Stimulated activated CD4-positive, alpha-beta T cell treated with anti-CD3 and anti-CD28 coated beads, Interleukin-1b, Interleukin-23, amount 100 ng/mL, for 24 hours (primary cell): ENCODE data around the gene YIPF2.
"Not testable (repeated sequence)": the region's sequence is repeated elsewhere in the genome, so short reads cannot be mapped to it uniquely, and the experiment has no call there.

Experiments
- DNase-seq, 4 experiments: peaks; one replicate each; pipeline ENCODE4 v3.0.0-alpha.2; 2020; ENCODE audit warnings: low read depth in 4 of 4, low spot score in 1 of 4

Gene YIPF2

DNA sequence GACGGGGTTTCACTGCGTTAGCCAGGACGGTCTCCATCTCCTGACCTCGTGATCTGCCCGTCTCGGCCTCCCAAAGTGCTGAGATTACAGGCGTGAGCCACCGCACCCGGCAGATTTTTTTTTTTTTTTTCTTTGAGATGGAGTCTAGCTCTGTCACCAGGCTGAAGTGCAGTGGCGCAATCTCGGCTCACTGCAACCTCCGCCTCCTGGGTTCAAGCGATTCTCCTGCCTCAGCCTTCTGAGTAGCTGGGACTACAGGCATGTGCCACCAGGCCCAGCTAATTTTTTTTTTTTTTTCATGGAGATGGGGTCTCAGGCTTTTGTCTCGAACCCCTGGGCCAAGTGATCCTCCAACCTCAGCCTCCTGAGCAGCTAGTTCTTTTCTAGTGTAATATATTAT lies 13.2 kb upstream of the YIPF2 start:
- DNase-seq: not testable (repeated sequence)

- DNase-seq: no peak
Observed at GRCh38 chr19:10936661-10937084, 8.2 kb upstream of the YIPF2 start.

DNA sequence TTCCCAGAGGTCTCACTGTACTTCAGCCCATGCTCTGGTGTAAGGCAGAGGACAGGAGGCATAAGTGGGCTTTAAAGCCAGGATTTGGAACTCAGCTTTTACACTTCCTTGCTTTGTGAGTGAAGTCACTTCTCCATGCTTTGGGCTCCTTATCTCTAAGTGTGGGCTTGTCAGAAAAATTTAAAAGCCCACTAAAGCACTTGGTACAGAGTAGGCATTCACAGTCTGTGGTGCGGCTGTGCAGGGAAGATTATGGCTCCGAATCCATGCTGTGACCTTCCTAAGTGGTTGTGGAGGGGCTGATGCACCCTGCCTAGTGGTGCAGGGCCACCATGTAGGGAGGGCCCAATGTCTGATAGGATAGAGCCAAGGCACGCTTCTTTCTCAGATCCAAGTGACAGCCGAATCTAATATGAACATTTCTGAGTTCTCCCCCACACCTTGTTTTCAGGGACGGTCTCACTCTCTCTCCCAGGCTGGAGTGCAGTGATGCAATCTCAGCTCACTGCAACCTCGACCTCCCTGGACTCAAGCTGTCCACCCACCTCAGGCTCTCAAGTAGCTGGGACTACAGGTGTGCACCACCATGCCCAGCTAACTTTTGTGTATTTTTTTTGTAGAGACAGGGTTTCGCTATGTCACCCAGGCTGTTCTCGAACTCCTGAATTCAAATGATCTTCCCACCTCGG lies 7.1 kb upstream of the YIPF2 start:
- no peak for DNase-seq

DNA sequence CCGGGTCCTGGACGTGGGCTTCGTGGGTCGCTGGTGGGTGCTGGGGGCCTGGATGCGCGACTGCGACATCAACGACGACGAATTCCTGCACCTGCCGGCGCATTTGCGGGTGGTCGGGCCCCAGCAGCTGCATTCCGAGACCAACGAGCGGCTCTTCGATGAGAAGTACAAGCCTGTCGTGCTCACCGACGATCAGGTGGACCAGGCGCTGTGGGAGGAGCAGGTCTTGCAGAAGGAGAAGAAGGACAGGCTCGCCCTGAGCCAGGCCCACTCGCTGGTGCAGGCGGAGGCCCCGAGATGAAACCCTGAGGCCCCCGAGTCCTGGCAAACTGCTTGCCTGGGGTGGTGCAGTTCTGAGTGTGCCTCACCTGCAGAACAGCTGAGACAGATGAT lies 959 bp upstream of the YIPF2 start:
- no peak for DNase-seq

DNA sequence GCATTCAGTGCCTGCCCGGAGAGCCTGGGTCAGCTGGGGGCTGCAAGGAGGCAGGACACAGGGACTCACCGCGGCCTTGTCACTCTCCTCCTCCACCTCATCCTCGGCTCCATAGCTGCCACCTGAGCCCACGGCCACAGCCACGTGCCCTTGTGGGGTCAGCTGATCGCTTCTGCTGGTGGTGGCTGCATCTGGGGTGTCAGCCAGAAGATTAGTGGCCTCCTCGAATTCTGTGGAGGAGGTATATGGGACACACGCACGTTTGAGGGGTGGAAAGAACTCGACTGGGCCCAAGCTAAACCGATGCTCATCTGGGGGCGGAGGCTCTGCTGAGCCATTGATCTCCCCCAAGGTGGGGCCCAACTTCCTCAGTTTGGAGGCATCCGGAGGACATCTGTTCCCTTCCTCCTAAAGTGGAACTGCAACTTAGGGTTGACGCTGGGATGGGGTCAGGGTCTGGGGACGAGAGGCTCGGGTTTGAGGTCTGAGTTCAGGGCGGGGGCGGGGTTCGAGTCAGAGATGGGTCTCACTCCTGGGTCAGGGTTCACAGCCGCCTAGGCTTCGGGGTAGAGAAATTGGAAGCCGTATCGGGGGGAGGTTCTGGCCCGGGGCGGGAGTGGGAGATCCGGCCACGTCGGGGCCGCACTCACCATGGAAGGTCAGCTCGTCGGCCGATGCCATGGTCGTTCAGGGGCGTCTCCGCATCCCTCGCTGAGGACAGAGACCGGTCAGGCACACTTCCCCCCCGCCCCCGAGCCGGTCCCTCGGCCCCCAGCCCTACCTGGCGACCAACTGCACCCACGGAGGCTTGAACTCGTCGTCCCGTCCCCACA lies 493 bp downstream of the YIPF2 start:
- DNase-seq: no peak

- no peak for DNase-seq
Observed at GRCh38 chr19:10924597-10924996, 3.8 kb downstream of the YIPF2 start.

DNA sequence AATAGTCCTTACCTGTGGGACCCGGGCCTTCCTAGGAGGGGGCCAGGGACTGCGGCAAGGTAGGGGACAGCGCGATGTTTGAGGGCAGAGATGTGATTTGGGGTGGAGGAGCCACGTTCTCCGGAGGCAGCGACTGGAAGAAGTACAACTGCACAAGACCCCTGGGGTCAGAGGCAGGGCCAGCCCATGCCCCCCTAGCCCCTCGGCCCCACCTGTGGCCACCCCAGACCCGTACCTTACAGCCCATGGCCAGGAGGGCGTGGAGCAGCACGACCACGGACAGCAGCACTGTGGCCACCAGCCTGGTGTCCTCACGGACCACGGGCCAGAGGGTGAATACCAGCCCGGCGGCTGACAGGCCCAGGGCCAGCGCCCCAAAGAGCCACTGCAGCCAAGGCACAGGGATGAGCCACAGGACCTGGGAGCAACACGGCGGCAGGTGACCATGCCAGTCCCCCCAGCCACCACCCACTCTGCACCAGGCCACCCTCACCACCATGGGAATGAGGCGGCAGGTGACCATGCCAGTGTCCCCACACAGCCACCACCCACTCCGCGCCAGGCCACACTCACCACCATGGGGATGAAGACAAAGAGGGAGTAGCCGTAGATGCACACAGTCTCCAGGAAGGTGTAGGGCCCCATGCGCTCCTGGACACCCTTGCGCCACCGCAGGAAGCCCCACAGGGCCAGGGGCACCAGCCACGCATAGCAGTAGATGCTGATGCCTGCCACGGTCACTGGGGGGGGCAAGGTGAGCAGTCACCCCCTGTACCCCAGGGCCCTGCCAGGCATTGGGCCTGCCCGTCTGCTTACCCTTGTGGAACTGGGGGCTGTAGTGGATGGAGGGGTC lies 5.0 kb downstream of the YIPF2 start:
- no peak for DNase-seq

DNA sequence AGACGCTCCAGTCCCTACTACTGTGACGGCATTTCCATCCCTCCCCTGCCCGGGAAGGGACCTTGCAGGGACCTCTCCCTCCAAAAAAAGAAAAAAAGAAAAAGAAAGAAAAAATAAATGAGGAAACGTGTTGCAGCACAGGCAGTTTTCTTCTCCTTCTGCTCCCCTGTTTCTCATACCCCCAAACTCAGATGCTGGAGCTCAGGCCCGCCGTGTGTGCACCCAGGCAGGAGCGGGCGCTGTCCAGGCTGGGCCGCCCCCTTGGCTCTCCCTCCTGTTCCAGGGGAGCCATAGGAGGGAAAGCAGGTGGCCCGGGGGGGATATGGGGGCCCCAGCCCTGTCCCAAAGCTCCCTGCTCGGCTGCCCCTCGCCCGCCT lies 5.8 kb downstream of the YIPF2 start:
- no peak for DNase-seq

DNA sequence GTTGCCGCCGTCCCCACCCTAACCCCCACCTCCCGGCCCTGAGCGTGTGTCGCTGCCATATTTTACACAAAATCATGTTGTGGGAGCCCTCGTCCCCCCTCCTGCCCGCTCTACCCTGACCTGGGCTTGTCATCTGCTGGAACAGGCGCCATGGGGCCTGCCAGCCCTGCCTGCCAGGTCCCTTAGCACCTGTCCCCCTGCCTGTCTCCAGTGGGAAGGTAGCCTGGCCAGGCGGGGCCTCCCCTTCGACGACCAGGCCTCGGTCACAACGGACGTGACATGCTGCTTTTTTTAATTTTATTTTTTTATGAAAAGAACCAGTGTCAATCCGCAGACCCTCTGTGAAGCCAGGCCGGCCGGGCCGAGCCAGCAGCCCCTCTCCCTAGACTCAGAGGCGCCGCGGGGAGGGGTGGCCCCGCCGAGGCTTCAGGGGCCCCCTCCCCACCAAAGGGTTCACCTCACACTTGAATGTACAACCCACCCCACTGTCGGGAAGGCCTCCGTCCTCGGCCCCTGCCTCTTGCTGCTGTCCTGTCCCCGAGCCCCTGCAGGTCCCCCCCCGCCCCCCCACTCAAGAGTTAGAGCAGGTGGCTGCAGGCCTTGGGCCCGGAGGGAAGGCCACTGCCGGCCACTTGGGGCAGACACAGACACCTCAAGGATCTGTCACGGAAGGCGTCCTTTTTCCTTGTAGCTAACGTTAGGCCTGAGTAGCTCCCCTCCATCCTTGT lies 6.4 kb downstream of the YIPF2 start:
- DNase-seq: no peak

- no peak for DNase-seq
Observed at GRCh38 chr19:10921199-10921909, 7.1 kb downstream of the YIPF2 start.

DNA sequence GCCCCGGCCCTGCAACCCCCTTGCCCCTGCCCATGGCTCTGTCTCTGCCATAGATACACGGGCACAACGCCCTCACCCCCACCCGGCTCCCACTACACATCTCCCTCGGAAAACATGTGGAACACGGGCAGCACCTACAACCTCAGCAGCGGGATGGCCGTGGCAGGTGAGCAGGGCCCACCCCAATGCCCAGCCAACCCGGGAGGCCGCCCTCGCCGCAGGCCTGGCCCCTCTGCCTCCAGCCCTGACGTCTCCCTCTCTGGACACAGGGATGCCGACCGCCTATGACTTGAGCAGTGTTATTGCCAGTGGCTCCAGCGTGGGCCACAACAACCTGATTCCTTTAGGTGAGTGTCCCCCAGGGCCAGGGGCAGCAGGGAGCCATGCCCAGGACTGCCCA lies 7.7 kb downstream of the YIPF2 start:
- DNase-seq: no peak

DNA sequence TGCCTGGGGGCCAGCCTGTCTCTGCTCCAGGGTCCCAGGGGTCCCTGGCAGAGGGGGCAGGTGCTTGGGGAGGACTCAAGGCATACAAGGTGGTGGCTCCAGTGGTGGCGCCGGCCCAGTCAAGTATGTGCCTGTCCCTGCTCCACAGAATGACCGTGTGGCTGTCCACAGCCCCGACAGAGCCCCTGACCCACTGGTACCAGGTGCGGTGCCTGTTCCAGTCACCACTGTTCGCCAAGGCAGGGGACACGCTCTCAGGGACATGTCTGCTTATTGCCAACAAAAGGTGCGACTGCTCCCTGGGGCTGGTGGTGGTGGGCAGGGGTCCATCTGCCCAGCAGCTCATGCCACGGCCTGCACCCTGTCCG lies 8.2 kb downstream of the YIPF2 start:
- DNase-seq: no peak

DNA sequence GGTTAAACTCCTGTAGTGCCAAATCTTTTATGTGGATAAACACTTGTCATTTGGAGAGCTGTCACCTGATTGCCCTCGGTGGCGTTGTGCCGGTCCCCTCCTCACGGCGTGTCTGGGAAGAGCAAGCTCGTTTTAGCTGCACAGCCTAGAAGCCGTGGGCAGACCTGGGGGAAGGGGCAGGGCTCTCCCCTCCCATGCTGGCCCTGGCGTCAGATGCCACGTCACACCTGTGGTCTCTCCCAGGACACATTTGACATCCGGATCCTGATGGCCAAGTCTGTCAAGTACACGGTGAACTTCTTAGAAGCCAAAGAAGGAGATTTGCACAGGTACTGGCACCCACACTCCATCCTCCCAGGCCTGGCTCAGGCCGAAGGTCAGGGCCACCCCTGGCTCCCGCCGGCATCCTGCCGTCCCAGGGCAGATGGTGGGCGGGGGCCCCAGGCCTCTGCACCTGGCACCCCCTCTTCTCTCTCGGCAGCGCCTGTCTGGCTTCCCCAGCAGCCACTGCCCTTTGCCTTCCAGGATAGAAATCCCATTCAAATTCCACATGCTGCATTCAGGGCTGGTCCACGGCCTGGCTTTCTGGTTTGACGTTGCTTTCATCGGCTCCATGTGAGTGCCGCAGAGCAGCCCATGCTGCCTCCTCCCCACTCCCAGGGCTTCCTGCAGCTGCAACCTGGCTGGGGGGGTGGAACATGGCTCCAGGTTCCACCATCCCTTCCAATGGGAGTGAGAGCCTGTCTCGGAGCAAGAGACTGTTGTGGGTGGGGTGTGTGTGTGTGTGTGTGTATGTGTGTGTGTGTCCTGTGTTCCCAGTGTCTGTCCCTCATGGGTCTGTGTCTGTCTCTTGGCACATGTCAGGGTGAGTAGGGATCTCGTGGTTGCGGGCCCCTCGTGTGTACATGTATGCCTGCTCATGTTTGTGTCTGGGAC lies 8.8 kb downstream of the YIPF2 start:
- no peak for DNase-seq

DNA sequence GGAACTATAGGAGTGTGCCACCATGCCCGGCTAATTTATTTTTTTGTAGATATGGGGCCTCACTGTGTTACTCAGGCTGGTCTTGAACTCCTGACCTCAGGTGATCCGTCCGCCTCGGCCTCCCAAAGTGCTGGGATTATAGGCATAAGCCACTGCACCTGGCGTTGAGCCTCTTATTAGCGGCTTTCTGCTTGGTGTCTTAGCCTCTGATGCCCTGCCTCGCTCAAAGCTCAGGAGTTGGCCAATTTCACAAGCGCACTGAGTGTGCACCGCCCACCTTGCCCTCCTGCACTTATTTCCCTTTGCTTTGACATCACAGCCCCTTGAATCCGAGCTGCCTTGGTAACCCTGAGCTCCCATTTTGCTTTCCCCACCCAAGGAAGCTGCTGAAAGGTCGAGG lies 10.1 kb downstream of the YIPF2 start:
- DNase-seq: no peak

DNA sequence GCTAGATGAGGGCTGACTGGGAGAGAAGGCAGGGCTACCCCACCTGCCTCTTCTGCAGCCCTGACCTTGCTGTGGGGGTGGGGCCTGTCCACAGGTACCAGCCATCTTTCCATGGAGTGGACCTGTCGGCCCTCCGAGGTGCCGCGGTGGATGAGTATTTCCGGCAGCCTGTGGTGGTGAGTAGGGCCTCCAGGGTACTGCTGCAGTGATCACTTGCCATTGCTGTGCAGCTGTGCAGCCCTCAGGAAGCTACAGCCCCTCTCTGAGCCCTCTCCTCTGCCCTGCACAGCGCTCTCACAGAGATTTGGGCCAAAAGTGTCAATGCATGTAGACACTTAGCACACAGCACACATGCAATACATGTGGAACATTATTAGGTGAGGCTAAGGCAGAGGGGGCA lies 11.8 kb downstream of the YIPF2 start:
- DNase-seq: no peak

- DNase-seq: no peak
Observed at GRCh38 chr19:10915130-10916091, 13.0 kb downstream of the YIPF2 start.

GRCh38 chr19:10913716-10914340 lies 14.6 kb downstream of the YIPF2 start:
- DNase-seq: no peak

- no peak for DNase-seq
Observed at GRCh38 chr19:10912619-10913018, 15.8 kb downstream of the YIPF2 start.
